Omental fat pad (tissue), 4 donors: Measurements from ENCODE around the gene LIPC. TPM values are rescaled to one million over a fixed set of nuclear protein-coding genes. Genes with fewer than 3 reads are reported as not detected.

Source experiments
- ATAC-seq: fragments of 150-250 bp; one replicate; pipeline ENCODE4 v1.9.1; 2016; ENCODE audit warnings: mild to moderate bottlenecking, moderate library complexity; ENCODE audit not compliant: low FRiP score
- DNase-seq: peaks from one replicate; pipeline ENCODE4 v3.0.0-alpha.2; 2019; ENCODE audit warnings: low spot score
- total RNA-seq, 4 donors: library from RNA; depleted of rRNA; stranded (reverse); fragments of >200 nt; gene quantifications; one replicate each; pipeline ENCODE4 v1.1.0, GENCODE V29; 2016
- TF ChIP-seq, protein P1 (sequence below), 3 donors: fragments of 450-650 bp; IDR thresholded peaks; one replicate each; pipeline ENCODE4 v1.5.1; 2016 to 2017; ENCODE audit warnings: antibody characterized with exemption in 3 of 3, mild to moderate bottlenecking in 3 of 3, moderate library complexity in 2 of 3

LIPC gene
- total RNA-seq = under 1 TPM in 1 of 4 donors, not detected in 3; 0.46 TPM

GRCh38 chr15:58431221-58432149 is at the start of gene LIPC:
LIPC (plus strand) TSS chr15:58431991; CDS start chr15:58432033, 42 bp downstream.
- ATAC-seq (no peak), DNase-seq (no peak)
- TF ChIP-seq, protein P1, sequence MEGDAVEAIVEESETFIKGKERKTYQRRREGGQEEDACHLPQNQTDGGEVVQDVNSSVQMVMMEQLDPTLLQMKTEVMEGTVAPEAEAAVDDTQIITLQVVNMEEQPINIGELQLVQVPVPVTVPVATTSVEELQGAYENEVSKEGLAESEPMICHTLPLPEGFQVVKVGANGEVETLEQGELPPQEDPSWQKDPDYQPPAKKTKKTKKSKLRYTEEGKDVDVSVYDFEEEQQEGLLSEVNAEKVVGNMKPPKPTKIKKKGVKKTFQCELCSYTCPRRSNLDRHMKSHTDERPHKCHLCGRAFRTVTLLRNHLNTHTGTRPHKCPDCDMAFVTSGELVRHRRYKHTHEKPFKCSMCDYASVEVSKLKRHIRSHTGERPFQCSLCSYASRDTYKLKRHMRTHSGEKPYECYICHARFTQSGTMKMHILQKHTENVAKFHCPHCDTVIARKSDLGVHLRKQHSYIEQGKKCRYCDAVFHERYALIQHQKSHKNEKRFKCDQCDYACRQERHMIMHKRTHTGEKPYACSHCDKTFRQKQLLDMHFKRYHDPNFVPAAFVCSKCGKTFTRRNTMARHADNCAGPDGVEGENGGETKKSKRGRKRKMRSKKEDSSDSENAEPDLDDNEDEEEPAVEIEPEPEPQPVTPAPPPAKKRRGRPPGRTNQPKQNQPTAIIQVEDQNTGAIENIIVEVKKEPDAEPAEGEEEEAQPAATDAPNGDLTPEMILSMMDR (IDR thresholded peaks at IDR 0.05) = no peak

DNA sequence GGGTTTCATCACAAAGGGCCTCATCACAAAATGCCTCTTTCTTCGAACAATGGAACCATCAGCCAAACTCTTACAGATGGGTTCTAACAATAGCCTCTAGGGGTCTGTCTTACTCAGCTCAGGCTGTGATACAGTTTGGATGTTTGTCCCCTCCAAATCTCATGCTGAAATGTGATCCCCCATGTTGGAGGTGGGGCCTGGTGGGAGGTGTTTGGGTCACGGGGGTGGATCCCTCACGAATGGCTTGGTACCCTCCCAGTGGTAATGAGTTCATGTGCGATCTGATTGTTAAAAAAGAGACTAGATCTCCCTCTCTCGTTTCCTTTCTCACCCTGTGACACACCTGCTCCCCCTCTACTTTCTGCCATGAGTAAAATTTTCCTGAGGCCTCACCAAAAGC is 47.9 kb upstream of the LIPC start:
- TF ChIP-seq, protein P1 (IDR thresholded peaks at IDR 0.05) = no peak
- ATAC-seq (no peak), DNase-seq (no peak)

- TF ChIP-seq, protein P1 (IDR thresholded peaks at IDR 0.05) = no peak
- no peak for DNase-seq
- ATAC-seq = no peak
These were observed 47.1 kb upstream of the LIPC start for GRCh38 chr15:58384667-58385066.

DNA sequence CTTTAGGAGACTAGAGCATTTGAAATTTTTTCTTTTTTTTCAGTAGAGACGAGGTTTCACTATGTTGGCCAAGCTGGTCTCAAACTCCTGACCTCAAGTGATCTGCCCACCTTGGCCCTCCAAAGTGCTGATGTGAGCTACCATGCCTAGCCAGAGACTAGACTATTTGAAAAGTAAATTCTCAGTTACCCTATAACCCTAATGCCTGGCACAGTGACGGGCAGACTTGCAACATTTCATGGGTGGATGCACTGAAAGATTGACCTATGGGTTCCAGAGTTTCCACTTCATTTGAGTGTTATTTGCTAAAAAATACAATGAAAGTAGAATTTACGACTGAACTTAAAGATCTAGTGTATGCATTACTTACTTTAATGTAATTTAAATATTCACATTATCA is 45.7 kb upstream of the LIPC start:
- no peak for ATAC-seq
- TF ChIP-seq, protein P1 (IDR thresholded peaks at IDR 0.05) = no peak
- no peak for DNase-seq

GRCh38 chr15:58386641-58387040 is 45.1 kb upstream of the LIPC start:
- ATAC-seq (no peak), DNase-seq (no peak)
- TF ChIP-seq, protein P1 (IDR thresholded peaks at IDR 0.05) = no peak

DNA sequence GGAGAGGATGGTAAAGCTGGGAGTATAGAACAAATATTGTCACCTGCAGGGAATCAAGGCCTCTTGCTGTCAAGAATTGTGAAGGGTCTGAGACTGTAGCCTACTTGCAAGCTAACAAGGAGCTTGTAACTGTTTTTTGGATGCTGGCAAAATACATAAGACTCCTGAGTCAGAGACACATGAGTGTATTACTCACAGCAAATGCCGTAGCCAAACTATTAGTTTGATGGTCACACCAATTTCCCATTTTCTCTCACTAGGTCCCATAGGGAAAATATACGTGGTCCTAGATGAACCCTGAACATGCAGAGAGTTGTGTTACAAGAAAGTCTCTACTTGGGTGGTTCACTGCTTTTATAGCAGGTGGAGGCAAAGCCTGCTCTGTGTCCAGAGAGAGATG is 44.7 kb upstream of the LIPC start:
- ATAC-seq = no peak
- TF ChIP-seq, protein P1 (IDR thresholded peaks at IDR 0.05) = no peak
- DNase-seq = no peak

DNA sequence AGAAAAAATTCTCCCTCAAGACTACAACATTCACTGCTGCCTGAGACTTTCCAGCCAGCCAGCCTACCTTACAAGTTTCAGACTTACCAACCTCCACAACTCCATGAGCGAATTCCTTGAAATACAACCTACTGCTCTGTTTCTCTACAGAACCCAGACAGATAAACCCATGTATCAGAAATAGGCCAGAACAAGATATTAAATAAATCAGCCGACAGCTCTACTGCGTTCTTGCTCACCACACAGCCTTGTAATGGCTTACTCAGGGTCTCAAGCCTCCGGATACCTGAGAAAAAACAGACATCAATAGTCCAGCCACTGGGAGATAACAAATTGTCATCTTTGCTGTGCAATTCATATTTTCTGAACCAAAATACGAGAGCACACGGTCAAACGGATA is 43.6 kb upstream of the LIPC start:
- TF ChIP-seq, protein P1 (IDR thresholded peaks at IDR 0.05) = no peak
- DNase-seq (no peak), ATAC-seq (no peak)
